MCF 10A (cell line): ENCODE data around the gene HCN4. TPM values are rescaled to one million over a fixed set of nuclear protein-coding genes. Genes with fewer than 3 reads are reported as not detected.

Experiments
- BruUV-seq: library from RNA; stranded (reverse); fragments of 400-500 nt; replicated peaks from 2 replicates; lab custom pipeline; 2021; lab: Mats Ljungman, UMichigan
- CTCF ChIA-PET: fragments of 300-600 bp; sonication (Branson Sonifier 250); formaldehyde crosslinking; extraction: SDS; loops from one replicate; lab custom pipeline; 2021; ENCODE audit warnings: antibody characterized with exemption, inconsistent platforms; lab: Yijun Ruan, JAX
- POLR2A ChIA-PET: fragments of 300-600, 350-650 bp; sonication (Branson Sonifier 250); formaldehyde crosslinking; extraction: SDS; loops from one replicate; lab custom pipeline; 2020; ENCODE audit warnings: antibody characterized with exemption, inconsistent platforms; lab: Yijun Ruan, JAX
- DNase-seq: peaks from one replicate; pipeline ENCODE4 v3.0.0-alpha.2; 2018; ENCODE audit not compliant: unreplicated experiment
- H3K27ac Mint-ChIP-seq: one replicate; pipeline ENCODE4 v1.8.0; 2022; ENCODE audit warnings: mild to moderate bottlenecking, low read depth, mixed read lengths; ENCODE audit not compliant: unreplicated experiment
- H3K27me3 Mint-ChIP-seq: one replicate; pipeline ENCODE4 v1.8.0; 2022; ENCODE audit warnings: mixed read lengths; ENCODE audit not compliant: insufficient read depth, unreplicated experiment
- H3K36me3 Mint-ChIP-seq: one replicate; pipeline ENCODE4 v1.8.0; 2022; ENCODE audit warnings: mild to moderate bottlenecking, moderate library complexity, mixed read lengths; ENCODE audit not compliant: insufficient read depth, unreplicated experiment
- H3K4me1 Mint-ChIP-seq: one replicate; pipeline ENCODE4 v1.8.0; 2022; ENCODE audit warnings: mixed read lengths; ENCODE audit not compliant: insufficient read depth, unreplicated experiment
- H3K4me3 Mint-ChIP-seq: one replicate; pipeline ENCODE4 v1.8.0; 2022; ENCODE audit warnings: mild to moderate bottlenecking, moderate library complexity, mixed read lengths; ENCODE audit not compliant: unreplicated experiment
- H3K9me3 Mint-ChIP-seq: one replicate; pipeline ENCODE4 v1.8.0; 2022; ENCODE audit warnings: mixed read lengths; ENCODE audit not compliant: unreplicated experiment
- CTCF ChIP-seq: fragments of 200-600 bp; IDR thresholded peaks from one replicate; pipeline ENCODE4 v1.8.0; 2022; ENCODE audit warnings: antibody characterized with exemption, mild to moderate bottlenecking; ENCODE audit not compliant: unreplicated experiment
- intact Hi-C: fragments of 100-400 bp; cut with micrococcal nuclease; formaldehyde crosslinking; loops from 2 replicates; pipeline ENCODE4 v1.14.1; 2022
- total RNA-seq: library from RNA; stranded (reverse); gene quantifications from 2 replicates; pipeline ENCODE4 v1.2.3, GENCODE V29; 2022

The HCN4 gene
- total RNA-seq, 1 experiment from 2014 or later, result not detected

DNA sequence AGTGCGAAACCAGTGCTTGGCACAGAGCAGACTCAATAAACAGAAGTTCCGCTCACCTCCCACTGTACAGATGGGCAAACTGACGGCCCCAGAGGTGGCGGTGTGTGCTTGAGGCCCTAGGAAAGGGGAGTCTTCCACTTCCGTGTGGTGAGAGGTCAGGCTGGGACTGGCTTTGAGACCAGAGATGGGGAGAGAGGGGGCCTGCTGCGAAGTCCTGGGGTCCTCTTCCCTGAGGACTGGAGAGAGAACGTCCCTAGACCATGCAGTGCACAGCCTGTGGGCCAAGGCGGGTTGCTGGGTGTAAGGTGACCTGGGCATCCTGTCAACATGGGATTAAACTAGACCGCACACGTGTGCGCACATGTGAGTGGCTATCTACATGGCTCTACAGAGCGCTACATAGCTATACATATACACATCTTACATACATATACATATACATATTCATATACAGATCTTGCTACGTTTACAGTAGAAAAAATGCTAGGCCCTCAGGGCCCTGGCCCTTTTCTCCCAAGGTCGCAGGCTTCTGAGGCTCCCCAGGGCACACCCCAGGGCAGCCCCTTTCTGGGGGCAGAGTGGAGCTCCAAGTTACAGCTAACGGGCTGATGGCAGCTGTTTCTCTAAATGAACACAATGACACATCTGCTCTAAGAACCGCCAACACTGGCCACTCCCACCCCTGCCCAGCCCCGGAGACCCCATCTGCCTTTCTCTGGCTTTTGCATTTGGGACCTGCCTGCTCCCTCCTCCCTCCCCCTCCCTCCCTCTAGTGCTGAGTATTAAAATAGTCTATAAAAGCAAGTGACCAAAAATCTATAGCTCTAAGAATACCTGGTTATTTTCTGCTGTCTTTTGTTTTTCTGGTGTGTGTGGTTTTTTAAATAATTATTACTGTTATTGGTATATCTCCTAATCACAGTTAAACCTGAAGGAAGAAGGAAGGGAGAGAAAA is 47.0 kb downstream of the HCN4 start:
- Mint-ChIP-seq H3K27ac (no peak overlapping the region), H3K4me1 (no peaks in the 10 kb centered on the region), H3K9me3 (no peaks in the 10 kb centered on the region), H3K36me3 (no peaks in the 10 kb centered on the region), H3K4me3 (no peak overlapping the region), H3K27me3 (peaks cover 27% of the 10 kb centered on the region)
- intact Hi-C loops, result no loop called here
- TF ChIP-seq CTCF, result no peak
- ChIA-PET POLR2A (no interaction called here), CTCF (interaction anchor here (0.6 to 0.9 kb wide), 2 partner anchors 49 to 379 kb away, joined by 3 to 4 read pairs; no protein-coding TSS in a partner anchor)
- no TSS peak for BruUV-seq
- no peak for DNase-seq

- Mint-ChIP-seq H3K4me1 (no peaks in the 10 kb centered on the region), H3K4me3 (no peak overlapping the region), H3K9me3 (no peaks in the 10 kb centered on the region), H3K27me3 (peaks cover 17% of the 10 kb centered on the region), H3K36me3 (no peaks in the 10 kb centered on the region), H3K27ac (no peak overlapping the region)
- BruUV-seq, result no TSS peak
- intact Hi-C loops, result no loop called here
- CTCF ChIA-PET, result interaction anchor here (0.6 to 1.1 kb wide), 2 partner anchors 10 to 385 kb away, joined by 4 to 5 read pairs; no protein-coding TSS in a partner anchor
- POLR2A ChIA-PET, result no interaction called here
- no peak for DNase-seq
- TF ChIP-seq CTCF, result no peak
Observed at GRCh38 chr15:73320619-73321180, 48.1 kb downstream of the HCN4 start.

DNA sequence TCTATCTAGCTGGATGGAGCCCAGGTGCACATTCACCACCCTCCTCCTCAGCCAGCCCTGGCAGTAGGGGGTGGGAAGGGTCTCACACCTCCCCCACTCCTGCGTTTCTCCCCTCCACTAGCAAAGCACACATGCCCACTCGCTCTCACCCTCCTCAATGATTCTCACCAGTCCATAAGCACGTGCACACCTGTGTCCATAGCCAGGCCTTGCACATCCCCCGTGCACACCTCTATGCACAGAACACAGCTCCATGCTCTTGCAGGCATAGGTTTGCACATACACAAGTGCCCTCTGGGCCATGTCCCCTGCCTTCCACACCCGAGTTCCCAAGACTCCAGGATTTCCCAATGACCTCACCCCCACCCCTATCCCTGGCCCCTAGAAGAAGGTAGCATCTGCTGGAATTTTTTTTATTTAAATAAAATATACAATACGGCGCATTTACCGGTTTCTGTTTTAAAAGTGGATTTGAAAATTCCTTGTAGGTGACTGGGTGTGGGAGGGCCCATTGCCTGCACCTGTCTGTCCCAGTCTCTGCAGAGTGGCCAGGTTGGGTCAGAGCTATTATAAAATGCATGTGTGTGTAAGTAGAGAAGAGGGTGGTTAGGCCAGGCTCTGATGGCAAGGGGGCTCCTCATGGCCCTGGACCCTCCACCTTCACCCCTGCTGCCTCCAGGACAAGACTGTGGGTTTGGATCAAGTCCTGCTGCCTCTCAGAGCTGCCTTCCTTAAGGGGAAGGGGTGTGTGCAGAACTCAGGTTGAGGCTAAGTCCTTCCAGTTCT is 49.1 kb downstream of the HCN4 start:
- intact Hi-C loops, result no loop called here

More for the DNA sequence above, 49.1 kb downstream of the HCN4 start:
- Mint-ChIP-seq H3K27ac (no peak overlapping the region), H3K27me3 (peaks cover 11% of the 10 kb centered on the region), H3K9me3 (no peaks in the 10 kb centered on the region), H3K36me3 (no peaks in the 10 kb centered on the region), H3K4me3 (no peak overlapping the region), H3K4me1 (no peaks in the 10 kb centered on the region)
- POLR2A ChIA-PET, result no interaction called here
- DNase-seq, result no peak
- no TSS peak for BruUV-seq
- TF ChIP-seq CTCF, result no peak
- CTCF ChIA-PET, result interaction anchor here (1.1 kb wide), 1 partner anchor 11 kb away, joined by 4 read pairs; no protein-coding TSS in a partner anchor
